Activated CD4-positive, alpha-beta T cell treated with anti-CD3 and anti-CD28 coated beads, Interleukin-2, amount 50 U/mL, for 48 hours (primary cell): ENCODE measurements around the gene IGSF8.
A peak's percentile ranks its signal among the peaks of the same experiment; 100 is the strongest.

Experiments
- DNase-seq, 2 experiments: peaks; one replicate each; pipeline ENCODE4 v3.0.0-alpha.2; 2020

IGSF8 gene, protein sequence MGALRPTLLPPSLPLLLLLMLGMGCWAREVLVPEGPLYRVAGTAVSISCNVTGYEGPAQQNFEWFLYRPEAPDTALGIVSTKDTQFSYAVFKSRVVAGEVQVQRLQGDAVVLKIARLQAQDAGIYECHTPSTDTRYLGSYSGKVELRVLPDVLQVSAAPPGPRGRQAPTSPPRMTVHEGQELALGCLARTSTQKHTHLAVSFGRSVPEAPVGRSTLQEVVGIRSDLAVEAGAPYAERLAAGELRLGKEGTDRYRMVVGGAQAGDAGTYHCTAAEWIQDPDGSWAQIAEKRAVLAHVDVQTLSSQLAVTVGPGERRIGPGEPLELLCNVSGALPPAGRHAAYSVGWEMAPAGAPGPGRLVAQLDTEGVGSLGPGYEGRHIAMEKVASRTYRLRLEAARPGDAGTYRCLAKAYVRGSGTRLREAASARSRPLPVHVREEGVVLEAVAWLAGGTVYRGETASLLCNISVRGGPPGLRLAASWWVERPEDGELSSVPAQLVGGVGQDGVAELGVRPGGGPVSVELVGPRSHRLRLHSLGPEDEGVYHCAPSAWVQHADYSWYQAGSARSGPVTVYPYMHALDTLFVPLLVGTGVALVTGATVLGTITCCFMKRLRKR

DNA sequence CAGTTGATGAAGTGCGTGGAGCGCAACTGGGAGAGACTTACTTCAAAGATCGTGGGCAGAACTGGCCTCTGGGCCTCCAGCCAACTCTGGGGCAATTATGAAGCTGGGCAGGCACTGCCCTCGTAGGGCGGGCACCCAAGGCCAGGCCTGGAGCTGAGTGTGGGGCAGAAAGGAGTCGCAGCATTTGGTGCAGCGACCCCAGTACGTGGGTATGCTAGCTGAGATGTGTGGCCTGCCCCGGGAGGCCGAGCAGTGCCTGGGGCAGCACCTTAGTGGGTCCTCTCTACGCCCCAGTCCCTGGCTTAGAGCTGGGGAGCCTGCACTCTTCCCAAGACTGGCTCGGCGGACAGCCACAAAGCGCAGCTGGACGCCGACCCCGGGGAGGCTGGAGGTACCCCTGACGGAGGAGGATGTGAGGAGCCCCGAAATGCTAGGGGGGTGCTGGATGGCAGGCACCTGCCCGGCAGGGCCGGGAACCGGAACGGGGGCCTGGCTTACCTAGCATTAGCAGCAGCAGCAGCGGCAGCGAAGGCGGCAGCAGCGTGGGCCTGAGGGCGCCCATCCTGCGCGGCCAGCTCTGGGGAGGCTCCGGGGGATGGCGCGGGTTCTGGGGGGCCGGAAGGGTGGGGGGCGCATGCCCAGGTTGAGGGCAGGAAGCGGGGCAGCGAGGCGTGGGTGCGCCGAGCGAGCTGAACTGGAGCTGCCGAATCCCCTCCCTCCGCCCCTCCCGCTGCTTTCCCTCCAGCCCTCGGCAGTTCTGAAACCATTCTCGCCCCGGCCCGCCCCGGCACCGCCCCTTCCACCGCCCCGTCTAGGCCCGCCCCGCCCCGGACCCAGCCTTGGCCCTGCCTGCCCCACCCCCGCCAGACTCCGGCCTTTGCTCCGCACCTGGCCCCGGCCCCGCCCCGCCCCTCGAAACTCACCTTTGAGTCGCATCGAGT is at the start of gene IGSF8:
Gene IGSF8, minus strand, starts transcription at position 709 of the 941 bp plus-strand sequence. Its CDS starts 147 bp downstream, at position 562.
- peak; percentile 92 to 94 for DNase-seq

DNA sequence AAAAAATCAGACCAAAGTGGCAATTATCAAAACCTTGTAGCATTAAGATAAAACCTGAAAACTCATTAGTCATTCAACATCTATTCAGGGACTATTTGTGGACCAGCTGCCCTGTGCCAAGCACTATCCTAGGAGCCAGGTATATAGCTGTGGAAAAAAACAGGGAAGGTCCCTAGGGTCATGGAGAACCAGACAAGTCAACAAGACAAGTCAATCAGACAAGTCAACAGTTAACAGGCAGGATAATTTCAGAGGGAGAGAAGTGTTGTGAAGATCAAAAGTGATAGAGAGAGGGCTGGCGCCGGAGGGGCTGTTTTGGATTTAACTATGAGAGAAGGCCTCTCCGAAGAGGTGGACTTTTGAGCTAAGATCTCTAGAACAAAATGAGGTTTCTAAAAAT is 49.7 kb upstream of the IGSF8 start:
- DNase-seq: no peak

DNA sequence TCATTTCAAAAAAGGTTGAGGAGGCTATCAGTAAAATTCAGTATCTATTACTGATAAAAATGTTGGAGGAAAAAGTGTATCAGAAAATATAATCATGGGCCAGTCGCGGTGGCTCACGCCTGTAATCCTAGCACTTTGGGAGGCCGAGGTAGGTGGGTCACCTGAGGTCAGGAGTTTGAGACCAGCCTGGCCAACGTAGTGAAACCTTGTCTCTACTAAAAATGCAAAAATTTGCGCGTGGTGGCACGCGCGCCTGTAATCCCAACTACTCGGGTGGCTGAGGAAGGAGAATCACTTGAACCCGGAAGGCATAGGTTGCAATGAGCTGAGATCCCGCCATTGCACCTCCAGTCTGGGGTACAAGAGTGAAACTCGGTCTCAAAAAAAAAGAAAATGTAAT is 47.7 kb upstream of the IGSF8 start:
- DNase-seq: no peak

DNA sequence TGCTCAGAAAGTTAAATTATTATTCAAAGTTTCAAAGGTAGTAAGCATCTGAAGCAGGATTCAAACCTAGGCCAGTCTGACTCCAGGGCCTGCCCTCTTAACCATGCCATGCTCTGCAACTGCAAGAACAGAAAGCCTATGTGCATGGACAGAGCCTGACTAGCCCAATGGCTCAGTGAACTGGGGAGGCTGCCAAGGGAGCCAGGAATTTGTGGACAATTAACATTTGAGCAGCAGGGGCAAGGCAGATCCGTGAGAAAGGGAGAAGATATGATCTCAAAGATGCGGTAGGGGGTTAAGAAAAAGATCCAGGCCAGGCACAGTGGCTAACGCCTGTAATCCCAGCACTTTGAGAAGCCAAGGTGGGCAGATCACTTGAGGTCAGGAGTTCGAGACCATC is 46.5 kb upstream of the IGSF8 start:
- no peak for DNase-seq

DNA sequence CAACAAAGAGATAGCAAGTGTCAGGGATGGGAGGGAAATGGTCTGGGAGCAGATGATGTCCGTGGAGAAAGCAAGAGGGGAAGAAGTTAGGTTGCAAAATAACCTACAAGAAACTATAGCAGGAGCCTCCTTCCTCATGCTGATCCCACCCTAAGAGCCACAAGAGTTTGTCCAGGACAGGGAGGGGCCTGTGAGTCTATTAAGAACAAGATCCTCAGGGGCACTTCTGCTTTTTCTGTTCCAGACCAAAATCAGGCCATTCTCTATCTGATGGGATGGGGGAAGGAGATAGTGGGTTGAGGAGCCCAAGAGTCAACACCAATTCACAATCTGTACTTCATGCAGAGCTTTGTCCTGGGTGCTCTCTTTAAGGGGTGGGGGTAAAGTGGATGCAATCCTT is 45.3 kb upstream of the IGSF8 start:
- no peak for DNase-seq

DNA sequence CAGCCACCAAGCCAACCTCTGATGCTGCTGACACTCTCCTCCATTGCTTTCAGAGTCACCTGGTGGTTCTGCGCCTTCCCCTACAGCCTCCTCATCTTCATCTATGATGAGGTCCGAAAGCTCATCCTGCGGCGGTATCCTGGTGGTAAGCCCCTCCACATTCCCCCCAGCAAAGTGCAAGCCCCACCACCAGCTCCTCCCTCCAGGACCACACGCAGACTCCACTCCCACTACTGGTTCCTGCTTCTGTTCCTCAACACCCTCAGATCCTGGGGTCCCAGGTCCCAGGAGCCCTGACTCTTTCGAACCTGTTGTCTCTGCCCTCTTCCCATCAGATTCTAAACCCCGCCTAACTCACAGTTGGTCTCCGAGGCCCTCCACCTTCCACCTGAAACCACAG is 41.4 kb upstream of the IGSF8 start:
- DNase-seq: no peak

DNA sequence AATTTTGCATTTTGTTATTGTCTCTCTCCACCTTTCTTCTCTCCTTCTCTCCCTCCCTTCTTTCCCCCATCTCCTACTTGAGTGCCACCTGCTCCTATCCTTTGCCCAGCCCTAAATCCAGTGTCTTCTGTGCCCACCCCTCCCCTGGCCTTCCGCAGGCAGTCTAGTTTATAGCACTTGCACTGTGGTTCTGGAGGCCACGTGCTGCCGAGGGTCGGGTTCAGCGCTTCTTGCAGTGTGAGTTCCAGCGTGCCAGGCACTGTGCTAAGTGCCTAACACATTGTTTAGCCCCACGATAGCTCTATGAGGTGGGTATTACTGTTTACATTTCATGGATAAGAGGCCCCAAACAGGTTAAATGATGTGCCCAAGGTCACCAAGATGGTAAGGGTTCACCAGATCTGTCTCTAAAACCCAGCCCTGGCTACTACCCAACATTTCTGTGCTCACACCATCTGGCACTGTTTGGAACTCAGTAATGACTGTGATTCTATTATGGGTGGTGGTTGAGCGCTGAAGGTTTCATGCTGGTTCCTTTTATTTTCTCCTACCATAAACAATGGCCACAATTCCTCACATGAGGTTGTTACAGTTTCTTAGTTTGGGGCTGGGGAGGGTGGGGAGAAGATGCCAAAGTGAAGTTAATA is 38.9 kb upstream of the IGSF8 start:
- no peak for DNase-seq

DNA sequence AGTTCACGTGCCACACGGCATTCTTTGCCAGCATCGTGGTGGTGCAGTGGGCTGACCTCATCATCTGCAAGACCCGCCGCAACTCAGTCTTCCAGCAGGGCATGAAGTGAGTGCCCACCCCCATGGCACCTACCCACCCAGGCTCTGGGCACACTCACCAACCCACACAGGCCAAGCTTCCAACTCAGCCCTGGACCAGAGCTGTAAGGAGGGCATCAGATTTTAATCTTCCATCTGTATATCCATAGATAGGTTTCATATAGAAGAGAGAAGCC is 38.4 kb upstream of the IGSF8 start:
- DNase-seq: no peak

DNA sequence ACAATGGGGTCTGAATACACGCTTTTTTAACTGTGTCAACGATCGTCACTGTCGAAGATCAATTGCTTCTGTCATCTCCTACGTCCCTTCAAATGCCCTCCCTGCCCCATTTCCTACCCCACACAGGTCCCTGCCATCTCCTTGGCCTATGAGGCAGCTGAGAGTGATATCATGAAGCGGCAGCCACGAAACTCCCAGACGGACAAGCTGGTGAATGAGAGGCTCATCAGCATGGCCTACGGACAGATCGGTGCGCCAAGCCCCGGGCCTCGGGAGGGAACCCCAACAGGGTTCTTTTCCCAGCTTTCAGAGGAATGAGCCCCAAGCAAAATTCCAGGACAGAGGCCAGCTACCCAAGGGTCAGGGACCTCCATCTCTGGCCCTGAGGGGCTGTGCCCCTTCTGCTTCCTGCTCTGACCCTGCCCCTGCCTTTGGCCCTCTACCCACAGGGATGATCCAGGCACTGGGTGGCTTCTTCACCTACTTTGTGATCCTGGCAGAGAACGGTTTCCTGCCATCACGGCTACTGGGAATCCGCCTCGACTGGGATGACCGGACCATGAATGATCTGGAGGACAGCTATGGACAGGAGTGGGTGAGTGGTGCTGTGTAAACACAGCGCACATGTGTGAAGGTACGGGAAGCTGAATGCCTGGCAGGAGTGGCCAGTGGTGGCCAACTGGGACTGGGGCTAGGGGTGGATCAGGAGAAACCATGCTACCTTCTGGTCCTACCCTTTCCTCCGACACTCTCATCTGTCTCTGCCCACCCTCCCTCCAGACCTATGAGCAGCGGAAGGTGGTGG is 37.9 kb upstream of the IGSF8 start:
- no peak for DNase-seq

DNA sequence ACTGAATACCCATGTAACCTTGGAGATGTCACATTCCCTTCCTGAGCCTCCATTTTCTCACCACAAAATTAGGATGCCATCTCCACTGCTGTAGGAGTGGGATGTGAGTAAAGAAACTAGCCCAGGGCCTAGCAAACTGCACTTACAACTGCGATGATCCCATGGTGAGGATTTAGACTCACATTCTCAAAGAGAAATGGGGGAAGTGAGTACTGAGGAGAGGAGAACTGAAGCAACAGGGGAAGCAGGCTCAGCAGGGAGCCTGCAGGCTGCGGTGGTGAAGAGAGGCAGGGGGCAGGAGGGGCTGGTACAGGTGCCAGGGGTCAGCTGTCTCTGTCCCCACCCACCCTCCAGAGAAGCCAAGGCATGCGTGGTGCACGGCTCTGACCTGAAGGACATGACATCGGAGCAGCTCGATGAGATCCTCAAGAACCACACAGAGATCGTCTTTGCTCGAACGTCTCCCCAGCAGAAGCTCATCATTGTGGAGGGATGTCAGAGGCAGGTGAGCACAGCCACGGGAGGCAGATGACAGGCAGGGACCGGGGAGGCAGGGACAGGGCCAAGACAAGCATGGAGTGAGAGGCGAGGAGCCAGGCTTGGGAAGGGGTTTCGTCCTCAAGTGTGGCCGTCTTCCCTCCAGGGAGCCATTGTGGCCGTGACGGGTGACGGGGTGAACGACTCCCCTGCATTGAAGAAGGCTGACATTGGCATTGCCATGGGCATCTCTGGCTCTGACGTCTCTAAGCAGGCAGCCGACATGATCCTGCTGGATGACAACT is 36.6 kb upstream of the IGSF8 start:
- no peak for DNase-seq

DNA sequence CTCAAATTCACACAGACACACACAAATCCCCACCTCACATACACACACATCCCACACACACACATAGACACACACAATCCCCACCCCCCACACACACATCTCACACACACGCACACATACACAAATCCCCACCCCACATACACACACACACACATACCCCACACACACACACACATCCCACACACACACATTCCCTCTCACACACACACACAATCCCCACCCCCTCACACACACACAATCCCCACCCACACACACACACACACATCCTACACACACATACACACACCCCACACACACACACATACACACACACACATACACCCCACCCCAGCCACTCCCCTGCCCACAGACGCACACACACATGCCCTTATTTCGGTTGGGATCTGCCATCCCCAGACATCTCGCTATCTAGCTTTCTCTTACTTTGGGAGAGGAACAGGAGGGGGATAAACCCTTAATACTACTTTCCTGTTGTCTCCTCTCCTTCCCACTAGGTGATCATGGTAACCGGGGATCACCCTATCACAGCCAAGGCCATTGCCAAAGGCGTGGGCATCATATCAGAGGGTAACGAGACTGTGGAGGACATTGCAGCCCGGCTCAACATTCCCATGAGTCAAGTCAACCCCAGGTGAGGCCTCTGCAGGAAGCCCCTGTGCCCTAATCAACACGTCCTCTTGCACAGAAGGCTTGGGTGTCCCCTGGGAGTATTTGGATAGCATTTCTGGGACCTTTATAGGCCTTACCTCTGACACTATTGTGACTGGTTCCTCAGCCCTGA is 35.8 kb upstream of the IGSF8 start:
- DNase-seq: no peak

DNA sequence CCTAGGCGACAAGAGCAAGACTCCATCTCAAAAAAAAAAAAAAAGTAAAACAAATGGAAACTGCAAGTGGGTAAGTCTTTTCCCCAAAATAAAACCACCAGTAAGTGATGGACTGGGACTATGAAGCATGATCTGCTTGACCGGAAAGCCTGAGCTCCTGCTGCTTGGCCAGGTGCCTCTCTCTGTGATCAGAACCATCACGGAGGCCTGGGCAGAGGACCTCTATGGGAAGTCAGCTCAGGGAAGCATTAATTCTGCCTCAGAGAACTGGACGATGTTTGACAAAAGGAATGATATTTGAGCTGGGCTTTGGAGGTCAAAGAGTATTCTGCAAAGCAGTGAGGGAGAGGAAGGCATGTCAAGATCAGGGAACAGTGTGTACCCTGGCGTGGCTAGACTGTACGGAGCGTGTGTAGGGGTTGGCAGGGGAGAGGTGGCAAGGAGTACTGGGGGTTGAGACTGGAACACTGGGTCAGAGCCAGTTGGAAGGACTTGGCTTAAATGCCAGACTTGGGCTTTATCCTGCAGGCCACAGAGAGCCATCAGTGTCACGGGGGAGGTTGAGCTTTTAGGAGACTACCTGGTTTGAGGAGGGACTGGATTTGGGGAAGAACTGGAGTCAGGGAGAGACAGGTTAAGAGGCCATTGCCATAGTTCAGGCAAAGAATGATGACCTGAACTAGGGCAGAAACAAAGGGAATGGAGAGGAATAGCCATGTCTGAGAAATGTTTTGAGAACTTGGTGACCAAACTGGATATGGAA is 33.6 kb upstream of the IGSF8 start:
- no peak for DNase-seq

DNA sequence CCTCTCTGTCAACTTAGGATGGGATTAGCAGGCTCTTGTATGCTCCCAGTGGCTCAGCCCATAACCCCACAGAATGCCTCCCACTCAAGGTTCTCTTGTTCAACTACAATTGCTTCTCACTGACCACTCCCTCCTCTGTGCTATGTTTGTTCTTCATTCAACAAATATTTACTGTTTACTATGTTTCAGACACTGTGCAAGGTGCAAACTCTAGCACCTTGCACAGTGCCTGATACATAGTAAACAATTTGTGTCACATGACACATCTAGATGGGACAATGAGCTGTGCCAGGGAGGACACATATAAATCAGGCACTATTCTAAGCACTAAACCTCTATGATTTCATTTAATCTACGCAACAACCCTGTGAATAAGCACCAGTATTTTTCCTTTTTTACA is 32.5 kb upstream of the IGSF8 start:
- no peak for DNase-seq

DNA sequence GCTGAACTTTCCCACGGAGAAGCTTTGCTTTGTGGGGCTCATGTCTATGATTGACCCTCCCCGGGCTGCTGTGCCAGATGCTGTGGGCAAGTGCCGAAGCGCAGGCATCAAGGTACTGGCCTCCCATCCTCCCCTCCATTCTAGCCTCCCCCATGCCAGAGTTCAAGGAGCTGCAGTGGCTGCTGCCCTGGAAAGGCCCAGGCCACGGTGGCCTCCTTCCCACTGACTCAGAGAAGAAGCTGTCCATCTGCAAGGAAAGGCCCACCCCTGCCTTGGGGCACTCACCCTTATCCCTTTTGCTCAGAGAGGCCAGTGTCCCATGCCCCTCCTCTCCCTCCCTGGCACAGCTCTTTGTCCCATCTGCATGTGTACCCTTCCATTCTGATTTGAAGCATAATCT is 32.1 kb upstream of the IGSF8 start:
- DNase-seq: no peak

DNA sequence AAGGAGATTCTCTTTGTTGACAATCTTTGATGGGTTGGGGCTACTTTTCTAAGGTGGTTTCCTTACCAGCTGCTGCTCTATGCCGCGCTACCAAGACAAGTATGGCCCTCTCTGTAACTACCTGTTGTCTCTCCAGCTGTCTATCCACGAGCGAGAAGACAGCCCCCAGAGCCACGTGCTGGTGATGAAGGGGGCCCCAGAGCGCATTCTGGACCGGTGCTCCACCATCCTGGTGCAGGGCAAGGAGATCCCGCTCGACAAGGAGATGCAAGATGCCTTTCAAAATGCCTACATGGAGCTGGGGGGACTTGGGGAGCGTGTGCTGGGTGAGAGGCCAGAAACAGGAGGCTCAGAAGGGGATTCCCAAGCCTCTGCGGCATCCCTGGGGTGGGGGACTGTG is 31.5 kb upstream of the IGSF8 start:
- DNase-seq: no peak

DNA sequence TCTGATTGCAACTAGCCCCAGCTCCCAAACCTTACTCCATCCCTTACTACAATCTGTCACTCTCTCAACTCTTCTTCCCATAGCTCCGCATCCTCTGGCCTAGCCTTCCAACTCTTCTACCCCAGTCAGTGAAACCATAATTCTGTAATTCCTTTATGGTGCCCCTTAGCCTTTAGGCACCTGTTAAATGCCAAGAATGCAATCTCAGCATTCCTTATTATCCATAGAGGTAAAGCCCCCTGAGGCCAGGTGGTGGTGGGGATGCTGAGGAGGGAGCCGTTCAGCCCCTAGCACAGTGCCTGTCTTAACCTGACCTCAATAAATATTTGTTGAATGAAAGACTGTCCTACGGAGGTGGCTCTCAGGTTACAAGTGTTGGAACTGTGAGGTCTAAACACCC is 31.1 kb upstream of the IGSF8 start:
- DNase-seq: no peak

DNA sequence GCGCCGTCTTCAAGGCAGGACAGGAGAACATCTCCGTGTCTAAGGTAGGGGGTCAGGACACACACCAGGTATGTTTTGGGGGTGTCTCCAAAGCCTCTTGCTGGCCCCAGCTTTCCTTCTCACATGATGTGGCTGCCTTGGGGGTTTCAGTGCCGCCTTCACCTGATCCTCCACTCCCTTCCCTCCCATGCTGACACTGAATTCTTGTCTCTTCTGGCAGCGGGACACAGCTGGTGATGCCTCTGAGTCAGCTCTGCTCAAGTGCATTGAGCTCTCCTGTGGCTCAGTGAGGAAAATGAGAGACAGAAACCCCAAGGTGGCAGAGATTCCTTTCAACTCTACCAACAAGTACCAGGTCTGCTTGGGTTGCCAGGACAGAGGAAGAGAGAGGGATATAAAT is 30.6 kb upstream of the IGSF8 start:
- DNase-seq: no peak

DNA sequence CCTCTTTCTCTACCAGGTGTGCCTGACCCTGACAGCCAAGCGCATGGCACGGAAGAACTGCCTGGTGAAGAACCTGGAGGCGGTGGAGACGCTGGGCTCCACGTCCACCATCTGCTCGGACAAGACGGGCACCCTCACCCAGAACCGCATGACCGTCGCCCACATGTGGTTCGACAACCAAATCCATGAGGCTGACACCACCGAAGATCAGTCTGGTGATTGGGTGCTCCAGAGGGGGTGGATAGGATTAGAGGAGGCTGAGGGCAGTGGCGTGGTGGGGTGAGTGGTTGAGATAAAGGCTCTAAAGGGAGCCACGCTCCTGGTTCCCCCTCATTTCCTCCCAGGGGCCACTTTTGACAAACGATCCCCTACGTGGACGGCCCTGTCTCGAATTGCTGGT is 30.2 kb upstream of the IGSF8 start:
- DNase-seq: no peak

DNA sequence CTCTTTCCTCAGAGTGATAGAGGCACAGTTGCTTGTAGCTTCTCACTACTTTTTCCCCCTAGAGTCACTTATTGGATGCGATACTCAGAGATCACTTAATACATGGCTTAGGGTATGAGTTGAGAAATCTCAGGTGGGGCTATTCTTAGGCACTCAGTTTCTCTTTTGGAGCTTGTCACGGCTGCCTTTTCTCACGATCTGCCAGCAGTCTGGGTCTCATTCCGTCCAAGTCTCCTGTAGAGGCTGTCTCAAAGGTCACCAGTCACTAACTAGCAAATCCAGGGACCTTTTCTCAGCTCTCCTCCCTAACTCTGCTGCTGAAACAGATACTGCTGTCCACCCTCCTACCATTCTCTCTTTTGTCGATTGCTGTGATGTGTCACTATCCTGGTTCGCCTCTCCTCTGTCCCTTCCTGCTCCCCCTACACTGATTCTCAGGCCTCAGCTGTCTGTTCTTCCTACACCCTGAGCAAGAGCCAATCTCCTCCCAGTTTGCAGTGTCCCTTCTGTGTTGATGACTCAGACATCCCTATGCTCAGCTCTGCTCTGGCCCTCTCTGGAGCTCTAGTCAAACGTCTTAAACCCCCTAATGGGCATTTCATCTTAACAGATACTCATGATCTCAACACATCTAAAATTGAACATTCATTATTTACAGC is 29.6 kb upstream of the IGSF8 start:
- DNase-seq: no peak
